Panc1 (cell line): ENCODE measurements around the gene WSCD2. TPM values are rescaled to one million over a fixed set of nuclear protein-coding genes. Genes with fewer than 3 reads are reported as not detected.

Experiments
- ATAC-seq: fragments of 200-7000 bp; cut with Tn5 transposase; 2 replicates; pipeline ENCODE4 v1.9.1; 2020; ENCODE audit warnings: mild to moderate bottlenecking, moderate library complexity
- BruUV-seq: library from RNA; stranded (reverse); fragments of 400-500 nt; replicated peaks from 2 replicates; lab custom pipeline; 2021; lab: Mats Ljungman, UMichigan
- CTCF ChIA-PET: fragments of 300-600 bp; sonication (Branson Sonifier 250); formaldehyde crosslinking; loops from one replicate; lab custom pipeline; 2022; ENCODE audit warnings: antibody characterized with exemption; lab: Charles Lee
- POLR2A ChIA-PET: fragments of 300-600 bp; sonication (Branson Sonifier 250); formaldehyde crosslinking; loops from one replicate; lab custom pipeline; 2022; ENCODE audit warnings: antibody characterized with exemption; lab: Charles Lee
- DNase-seq: peaks from one replicate; pipeline ENCODE4 v3.0.0-alpha.2; 2010; ENCODE audit warnings: low read depth, low spot score
- H3K27ac ChIP-seq: 2 replicates; pipeline ENCODE4 v1.5.1; 2011; ENCODE audit warnings: mild to moderate bottlenecking, low read length, inconsistent platforms
- H3K27me3 ChIP-seq: fragments of 200-500 bp; sonication (Bioruptor generic); 2 replicates; pipeline ENCODE4 v1.6.0; 2014; ENCODE audit warnings: low read length, inconsistent platforms; ENCODE audit not compliant: control insufficient read depth, insufficient read depth
- H3K36me3 ChIP-seq: fragments of 200-500 bp; sonication (Bioruptor generic); 2 replicates; pipeline ENCODE4 v1.5.1; 2014; ENCODE audit warnings: inconsistent platforms, mild to moderate bottlenecking, low read length, moderate library complexity; ENCODE audit not compliant: control insufficient read depth, insufficient read depth
- H3K4me1 ChIP-seq: 2 replicates; pipeline ENCODE4 v1.5.1; 2011; ENCODE audit warnings: inconsistent platforms, mild to moderate bottlenecking, low read length, moderate library complexity; ENCODE audit not compliant: control insufficient read depth, insufficient read depth
- H3K4me3 ChIP-seq, 2 experiments: 2 replicates each; pipeline ENCODE4 v1.5.1; 2011 to 2012; ENCODE audit warnings: low read depth in 2 of 2, low read length in 2 of 2, mild to moderate bottlenecking in 2 of 2, inconsistent platforms in 1 of 2, moderate library complexity in 1 of 2
- H3K9me3 ChIP-seq: fragments of 200-500 bp; sonication (Bioruptor generic); 2 replicates; pipeline ENCODE4 v1.5.1; 2014; ENCODE audit warnings: low read depth, mild to moderate bottlenecking, inconsistent platforms, low read length, moderate library complexity; ENCODE audit not compliant: control insufficient read depth, insufficient read depth
- POLR2AphosphoS5 ChIP-seq: IDR thresholded peaks from 2 replicates; pipeline ENCODE4 v1.6.1; 2012; ENCODE audit warnings: mild to moderate bottlenecking, low read depth, low read length, moderate library complexity
- REST ChIP-seq, 2 experiments: IDR thresholded peaks; 2 replicates each; pipeline ENCODE4 v1.6.1; 2011 to 2012; ENCODE audit warnings: low read depth in 2 of 2, control low read depth in 1 of 2, low read length in 1 of 2, mild to moderate bottlenecking in 1 of 2, moderate library complexity in 1 of 2; ENCODE audit not compliant: insufficient read depth in 1 of 2
- SIN3A ChIP-seq: IDR thresholded peaks from 2 replicates; pipeline ENCODE4 v1.6.1; 2012; ENCODE audit warnings: low read depth, mild to moderate bottlenecking, low read length, moderate library complexity, borderline replicate concordance; ENCODE audit not compliant: insufficient read depth
- TCF7L2 ChIP-seq: IDR thresholded peaks from 2 replicates; pipeline ENCODE4 v1.6.1; 2011; ENCODE audit warnings: mild to moderate bottlenecking, low read depth, low read length, inconsistent platforms
- in situ Hi-C: cut with HindIII; loops from 2 replicates; pipeline ENCODE4 v1.10.0; 2016; ENCODE audit warnings: low sequenced_read_pairs, low pct_unique_long_range_greater_than_20kb
- intact Hi-C: fragments of 100-400 bp; cut with micrococcal nuclease; formaldehyde crosslinking; loops from one replicate; pipeline ENCODE4 v1.10.0; 2022; ENCODE audit not compliant: unreplicated experiment
- total RNA-seq: library from RNA; stranded (reverse); gene quantifications from one replicate; pipeline ENCODE4 v1.2.1, GENCODE V29; 2021; ENCODE audit not compliant: unreplicated experiment
- TF ChIP-seq, protein P1 (sequence below): fragments of 450-650 bp; IDR thresholded peaks from 2 replicates; pipeline ENCODE4 v1.5.1; 2017; ENCODE audit warnings: mild to moderate bottlenecking

WSCD2 gene
- total RNA-seq, 1 experiment from 2014 or later, result 0.64 TPM

DNA sequence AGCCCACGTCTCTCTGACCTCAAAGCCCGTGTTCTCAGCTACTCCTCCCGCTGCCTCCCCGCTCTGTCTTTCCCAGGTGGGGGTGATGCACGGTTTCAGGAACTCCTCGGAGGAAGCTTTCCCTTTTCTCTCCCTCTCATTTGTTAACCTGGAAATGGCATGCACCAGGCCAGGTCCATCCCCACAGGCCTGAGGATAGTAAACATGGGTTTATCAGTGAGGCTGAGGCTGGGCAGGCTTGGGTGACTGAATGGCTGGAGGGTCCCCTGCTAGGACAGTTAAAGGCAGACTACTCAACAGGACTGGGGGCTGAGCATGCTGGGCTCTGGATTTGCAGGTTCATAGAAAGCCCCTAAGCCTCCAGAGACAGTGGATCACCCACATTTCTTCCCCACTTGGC lies 7.6 kb downstream of the WSCD2 start:
- DNase-seq, result no peak
- in situ Hi-C loops (no loop called here), intact Hi-C loops (no loop called here)
- no peak overlapping the region for H3K27ac ChIP-seq
- TF ChIP-seq, protein P1, sequence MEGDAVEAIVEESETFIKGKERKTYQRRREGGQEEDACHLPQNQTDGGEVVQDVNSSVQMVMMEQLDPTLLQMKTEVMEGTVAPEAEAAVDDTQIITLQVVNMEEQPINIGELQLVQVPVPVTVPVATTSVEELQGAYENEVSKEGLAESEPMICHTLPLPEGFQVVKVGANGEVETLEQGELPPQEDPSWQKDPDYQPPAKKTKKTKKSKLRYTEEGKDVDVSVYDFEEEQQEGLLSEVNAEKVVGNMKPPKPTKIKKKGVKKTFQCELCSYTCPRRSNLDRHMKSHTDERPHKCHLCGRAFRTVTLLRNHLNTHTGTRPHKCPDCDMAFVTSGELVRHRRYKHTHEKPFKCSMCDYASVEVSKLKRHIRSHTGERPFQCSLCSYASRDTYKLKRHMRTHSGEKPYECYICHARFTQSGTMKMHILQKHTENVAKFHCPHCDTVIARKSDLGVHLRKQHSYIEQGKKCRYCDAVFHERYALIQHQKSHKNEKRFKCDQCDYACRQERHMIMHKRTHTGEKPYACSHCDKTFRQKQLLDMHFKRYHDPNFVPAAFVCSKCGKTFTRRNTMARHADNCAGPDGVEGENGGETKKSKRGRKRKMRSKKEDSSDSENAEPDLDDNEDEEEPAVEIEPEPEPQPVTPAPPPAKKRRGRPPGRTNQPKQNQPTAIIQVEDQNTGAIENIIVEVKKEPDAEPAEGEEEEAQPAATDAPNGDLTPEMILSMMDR, result no peak
- TF ChIP-seq POLR2AphosphoS5 (no peak), SIN3A (no peak), REST (IDR thresholded peaks at IDR 0.05; ENCODE audit: insufficient read depth in 1 of 2, low read depth in 2 of 2, low read length in 1 of 2) (no peak), TCF7L2 (no peak)
- H3K27me3 ChIP-seq, result peaks cover 8% of the 10 kb centered on the region
- no peak overlapping the region for H3K4me3 ChIP-seq
- ATAC-seq, result no peak
- CTCF ChIA-PET, result interaction anchor here (0.5 kb wide), 1 partner anchor 269 kb away, joined by 7 read pairs; no protein-coding TSS in a partner anchor
- no peaks in the 10 kb centered on the region for H3K4me1 ChIP-seq
- POLR2A ChIA-PET, result no interaction called here
- no peaks in the 10 kb centered on the region for H3K9me3 ChIP-seq
- no peaks in the 10 kb centered on the region for H3K36me3 ChIP-seq
- BruUV-seq, result no TSS peak

GRCh38 chr12:108139454-108139853 lies 10.4 kb downstream of the WSCD2 start:
- no peak overlapping the region for H3K27ac ChIP-seq
- TF ChIP-seq, protein P1, result no peak
- TF ChIP-seq REST (IDR thresholded peaks at IDR 0.05; ENCODE audit: insufficient read depth in 1 of 2, low read depth in 2 of 2, low read length in 1 of 2) (no peak), TCF7L2 (no peak), SIN3A (no peak)
- ChIA-PET POLR2A (no interaction called here), CTCF (no interaction called here)
- DNase-seq, result no peak
- H3K4me1 ChIP-seq, result no peaks in the 10 kb centered on the region
- BruUV-seq, result no TSS peak
- intact Hi-C loops, result no loop called here
- no peaks in the 10 kb centered on the region for H3K36me3 ChIP-seq
- no peaks in the 10 kb centered on the region for H3K9me3 ChIP-seq
- in situ Hi-C loops, result no loop called here
- ATAC-seq, result no peak
- H3K4me3 ChIP-seq, result no peak overlapping the region
- peaks cover 6% of the 10 kb centered on the region; the same call in 1 of the 2 replicates for H3K27me3 ChIP-seq
